A549 (cell line): ENCODE measurements around the gene MED12L. TPM values are rescaled to one million over a fixed set of nuclear protein-coding genes. Genes with fewer than 3 reads are reported as not detected.

Source experiments
- ATAC-seq, 2 experiments: fragments of 200-7000 bp in 1 of 2; fragments of >200 bp in 1 of 2; cut with Nextera tagmentation in 1 of 2; cut with Tn5 transposase in 1 of 2; 3 replicates each; pipeline versions ENCODE4 v1.8.0 to v1.9.1; 2018 to 2020; ENCODE audit warnings: mild to moderate bottlenecking in 1 of 2, moderate library complexity in 1 of 2
- CTCF ChIA-PET: fragments of 300-600 bp; sonication (Branson Sonifier 250); formaldehyde crosslinking; extraction: SDS; loops from one replicate; lab custom pipeline; 2021; ENCODE audit warnings: antibody characterized with exemption, inconsistent platforms; lab: Yijun Ruan, JAX
- POLR2A ChIA-PET: fragments of 350-600 bp; formaldehyde crosslinking; extraction: SDS; loops from one replicate; lab custom pipeline; 2021; ENCODE audit warnings: antibody characterized with exemption, inconsistent platforms; lab: Yijun Ruan, JAX
- DNase-seq, 2 experiments: peaks; one replicate each; pipeline versions ENCODE4 v3.0.0 to v3.0.0-alpha.2; 2011 to 2016; ENCODE audit warnings: low read depth in 1 of 2, low spot score in 1 of 2
- FAIRE-seq: peaks from 2 replicates; lab custom pipeline; 2011; peaks lifted over from hg19 to GRCh38; lab: Jason Lieb, UNC
- H3K27ac ChIP-seq, 2 experiments: fragments of >200 bp; sonication (Bioruptor Twin); formaldehyde crosslinking; 3 replicates each; pipeline ENCODE4 v1.5.1; 2016 to 2017
- H3K4me1 ChIP-seq: fragments of >200 bp; sonication (Bioruptor Twin); formaldehyde crosslinking; 3 replicates; pipeline ENCODE4 v1.6.1; 2016
- H3K4me2 ChIP-seq: fragments of >200 bp; sonication (Bioruptor Twin); formaldehyde crosslinking; 3 replicates; pipeline ENCODE4 v1.6.1; 2016
- H3K4me3 ChIP-seq: fragments of >200 bp; sonication (Bioruptor Twin); formaldehyde crosslinking; 3 replicates; pipeline ENCODE4 v1.5.1; 2016
- H3K9me3 ChIP-seq: fragments of >200 bp; sonication (Bioruptor Twin); formaldehyde crosslinking; 3 replicates; pipeline ENCODE4 v1.6.1; 2016
- CHD2 ChIP-seq: fragments of 150-350 bp; IDR thresholded peaks from 2 replicates; pipeline ENCODE4 v1.6.1; 2014; ENCODE audit warnings: low read length; ENCODE audit not compliant: partially characterized antibody
- E2F6 ChIP-seq: IDR thresholded peaks from 2 replicates; pipeline ENCODE4 v1.6.1; 2012; ENCODE audit warnings: low read depth, borderline replicate concordance
- HDAC2 ChIP-seq: fragments of 200-600 bp; sonication (generic); IDR thresholded peaks from 2 replicates; pipeline ENCODE4 v1.6.1; 2016
- JUN ChIP-seq, 2 experiments: fragments of >200 bp; sonication (Bioruptor Twin); formaldehyde crosslinking; IDR thresholded peaks; 2 replicates in 1 of 2; 3 replicates in 1 of 2; pipeline ENCODE4 v1.6.1; 2016 to 2017
- KDM1A ChIP-seq: fragments of 200-600 bp; sonication (generic); IDR thresholded peaks from 2 replicates; pipeline ENCODE4 v1.6.1; 2016; ENCODE audit warnings: low read depth, mild to moderate bottlenecking
- MAX ChIP-seq: IDR thresholded peaks from 2 replicates; pipeline ENCODE4 v1.6.1; 2012
- NPAS2 ChIP-seq: fragments of 250-450 bp; sonication (Bioruptor Pico); IDR thresholded peaks from 2 replicates; pipeline ENCODE4 v1.8.0; 2022; ENCODE audit warnings: mild to moderate bottlenecking, moderate library complexity, borderline replicate concordance
- PBX3 ChIP-seq: IDR thresholded peaks from 2 replicates; pipeline ENCODE4 v1.6.1; 2012
- PHF8 ChIP-seq: fragments of 200-600 bp; sonication (generic); IDR thresholded peaks from 2 replicates; pipeline ENCODE4 v1.6.1; 2016; ENCODE audit warnings: low read depth, mild to moderate bottlenecking, antibody characterized with exemption, moderate library complexity, borderline replicate concordance
- POLR2A ChIP-seq: IDR thresholded peaks from 2 replicates; pipeline ENCODE4 v1.6.1; 2012; ENCODE audit warnings: mild to moderate bottlenecking, low read length
- POLR2AphosphoS2 ChIP-seq: conservative IDR thresholded peaks from 2 replicates; pipeline ENCODE4 v1.6.1; 2012; ENCODE audit warnings: low read length, improper control_type of control experiment, inconsistent platforms
- RAD21 ChIP-seq, 2 experiments: fragments of >200 bp in 1 of 2; sonication (Bioruptor Twin) in 1 of 2; formaldehyde crosslinking in 1 of 2; IDR thresholded peaks in 1 of 2; conservative IDR thresholded peaks in 1 of 2; 2 replicates in 1 of 2; 3 replicates in 1 of 2; pipeline ENCODE4 v1.6.1; 2012 to 2018; ENCODE audit warnings: inconsistent platforms in 1 of 2
- RCOR1 ChIP-seq: fragments of 150-350 bp; IDR thresholded peaks from 2 replicates; pipeline ENCODE4 v1.6.1; 2014; ENCODE audit warnings: antibody characterized with exemption, low read length, low read depth
- REST ChIP-seq: fragments of 200-600 bp; sonication (generic); IDR thresholded peaks from 2 replicates; pipeline ENCODE4 v1.6.1; 2016; ENCODE audit warnings: antibody characterized with exemption, mild to moderate bottlenecking, moderate library complexity
- ZSCAN20 ChIP-seq: fragments of 250-450 bp; sonication (Bioruptor Pico); IDR thresholded peaks from 2 replicates; pipeline ENCODE4 v1.8.0; 2022; ENCODE audit warnings: mild to moderate bottlenecking, moderate library complexity
- WGBS: methylation state at CpG from one replicate; pipeline ENCODE4 v1.1.6; 2017; ENCODE audit errors: missing lambda C conversion rate; 5-methylcytosine and 5-hydroxymethylcytosine counted together
- polyA minus RNA-seq: library from RNA; depleted of rRNA, polyadenylated mRNA; stranded (reverse); fragments of >200 nt; gene quantifications from 2 replicates; pipeline ENCODE4 v1.2.3, GENCODE V29; 2011; rRNA and poly(A)+ RNA removed
- polyA plus RNA-seq, 4 experiments: library from polyadenylated mRNA; depleted of rRNA in 3 of 4; stranded (reverse); fragments of >200 nt; fragmentation: RNase III in 1 of 4; extraction: RNeasy Plus Mini Kit Qiagen cat#74134 plus additional on column Dnase treatment in 1 of 4; gene quantifications; 2 replicates in 3 of 4; 3 replicates in 1 of 4; pipeline ENCODE4 v1.2.3, GENCODE V29; 2011 to 2017

MED12L gene
- polyA plus RNA-seq (2011; rRNA removed) (0.63 and 0.66 TPM in 2 replicates), polyA plus RNA-seq (2017; fragmentation: RNase III; extraction: RNeasy Plus Mini Kit Qiagen cat#74134 plus additional on column Dnase treatment) (0.32 to 0.40 TPM (median 0.37 TPM) in 3 replicates), polyA minus RNA-seq (2.4 and 3.5 TPM in 2 replicates)
- polyA plus RNA-seq (2012; cell fraction: cytosol; rRNA removed), result 0.19 and 0.29 TPM in 2 replicates
- 0.28 and 0.40 TPM in 2 replicates for polyA plus RNA-seq (2012; cell fraction: nucleus; rRNA removed)

- DNase-seq, result peak; percentile 77 to 90
- ATAC-seq, result peak; percentile 76 to 86
- WGBS, result 5% methylated on average over 20 of the region's 84 CpGs
- Histone ChIP-seq H3K4me2 (peak within 1 kb of the TSS; percentile 87), H3K4me3 (peak within 1 kb of the TSS; percentile 70), H3K27ac (peak within 1 kb of the TSS; percentile 60 to 81; a peak in 5 of 6 replicates), H3K9me3 (no peaks in the 10 kb centered on the region), H3K4me1 (no peaks in the 10 kb centered on the region)
- CTCF ChIA-PET, result interaction anchor here (0.7 to 4.9 kb wide), 22 partner anchors 9 to 756 kb away, joined by 3 to 17 read pairs (median 4); no protein-coding TSS in a partner anchor
- POLR2A ChIA-PET, result interaction anchor here (1.1 kb wide), 1 partner anchor 322 kb away, joined by 8 read pairs; the partner anchor contains the start of gene SIAH2
- 0 out of 2 replicates have a peak, but pooled peaks have one; percentile 26 for TF ChIP-seq REST
- TF ChIP-seq PHF8, result peak; percentile 28; the same call in 1 of the 2 replicates
- TF ChIP-seq HDAC2, result no peak
- TF ChIP-seq MAX, result peak; percentile 69
- 0 out of 2 replicates have a peak, but pooled peaks have one; percentile 21 for TF ChIP-seq PBX3
- no peak for TF ChIP-seq CHD2
- no peak for TF ChIP-seq RCOR1
- TF ChIP-seq RAD21 (conservative IDR thresholded peaks at IDR 0.05 in 1 of 2, IDR thresholded peaks at IDR 0.05 in 1 of 2), result 0 out of 5 replicates have a peak, but pooled peaks of 1 of the 2 experiments have one; percentile 24
- TF ChIP-seq NPAS2 (CRISPR knock-in tag), result no peak
- TF ChIP-seq JUN (IDR thresholded peaks at IDR 0.05), result peak in 1 of 2 experiments; percentile 36; a peak in 1 of 5 replicates
- peak; percentile 56; the same call in 1 of the 2 replicates for TF ChIP-seq E2F6
- TF ChIP-seq KDM1A, result 0 out of 2 replicates have a peak, but pooled peaks have one; percentile 8
- peak; percentile 27; the same call in 1 of the 2 replicates for TF ChIP-seq POLR2A
- TF ChIP-seq POLR2AphosphoS2, result no peak
- FAIRE-seq, result no peak
These were observed at the start of gene MED12L for GRCh38 chr3:151085227-151085888. Gene MED12L, plus strand, starts transcription at chr3:151085664. Its CDS starts 1,263 bp downstream, at chr3:151086927.

GRCh38 chr3:151037746-151038477 lies 47.6 kb upstream of the MED12L start:
- H3K27ac ChIP-seq, result 0 out of 6 replicates have a peak overlapping the region, but pooled peaks of 1 of the 2 experiments have one; percentile 55
- H3K9me3 ChIP-seq, result no peaks in the 10 kb centered on the region
- CTCF ChIA-PET, result interaction anchor here (0.6 to 1.5 kb wide), 3 partner anchors 25 to 109 kb away, joined by 3 to 4 read pairs (median 3); no protein-coding TSS in a partner anchor
- ATAC-seq (peak; percentile 78 to 82; a peak in 5 of 6 replicates), FAIRE-seq (no peak)
- H3K4me1 ChIP-seq, result peaks cover 8% of the 10 kb centered on the region
- H3K4me3 ChIP-seq, result no peak overlapping the region
- peak overlapping the region; percentile 48 for H3K4me2 ChIP-seq
- no peak for TF ChIP-seq ZSCAN20 (CRISPR knock-in tag)
- TF ChIP-seq, all 56 proteins: peak for 0
- DNase-seq, result peak; percentile 13 to 41
- POLR2A ChIA-PET, result no interaction called here
- WGBS, result 14% methylated on average over 4 of the region's 4 CpGs
